ENCODE results near the gene SIGLEC15. TPM values are rescaled to one million over a fixed set of nuclear protein-coding genes. Genes with fewer than 3 reads are reported as not detected.
"Not testable (repeated sequence)": the region's sequence is repeated elsewhere in the genome, so short reads cannot be mapped to it uniquely, and the experiment has no call there.

Gene SIGLEC15
- total and polyA plus RNA-seq, 12 donors = 0.03 to 0.38 (median 0.20) TPM; not detected in 6

DNA sequence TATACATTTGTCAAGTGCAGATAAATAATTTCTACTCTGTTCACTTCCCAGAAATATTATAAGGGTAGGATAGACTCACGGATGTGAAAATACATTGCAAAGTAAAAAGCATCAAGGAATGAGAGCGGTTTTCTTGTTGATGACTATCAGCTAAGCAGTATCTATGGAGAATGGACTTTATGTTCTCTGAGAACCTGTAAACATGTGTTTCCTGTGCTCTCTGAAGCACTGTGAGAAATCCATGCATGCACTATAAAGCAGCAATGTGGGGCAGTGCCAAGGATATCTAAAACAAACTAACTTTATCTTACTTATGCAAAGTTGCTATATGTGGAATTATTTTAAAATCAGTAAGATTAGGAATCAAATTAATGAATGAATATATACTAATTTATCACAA, 4.4 kb upstream of the SIGLEC15 start:
- no peaks in the 10 kb centered on the region for H3K36me3 ChIP-seq
- TF ChIP-seq, protein P1, sequence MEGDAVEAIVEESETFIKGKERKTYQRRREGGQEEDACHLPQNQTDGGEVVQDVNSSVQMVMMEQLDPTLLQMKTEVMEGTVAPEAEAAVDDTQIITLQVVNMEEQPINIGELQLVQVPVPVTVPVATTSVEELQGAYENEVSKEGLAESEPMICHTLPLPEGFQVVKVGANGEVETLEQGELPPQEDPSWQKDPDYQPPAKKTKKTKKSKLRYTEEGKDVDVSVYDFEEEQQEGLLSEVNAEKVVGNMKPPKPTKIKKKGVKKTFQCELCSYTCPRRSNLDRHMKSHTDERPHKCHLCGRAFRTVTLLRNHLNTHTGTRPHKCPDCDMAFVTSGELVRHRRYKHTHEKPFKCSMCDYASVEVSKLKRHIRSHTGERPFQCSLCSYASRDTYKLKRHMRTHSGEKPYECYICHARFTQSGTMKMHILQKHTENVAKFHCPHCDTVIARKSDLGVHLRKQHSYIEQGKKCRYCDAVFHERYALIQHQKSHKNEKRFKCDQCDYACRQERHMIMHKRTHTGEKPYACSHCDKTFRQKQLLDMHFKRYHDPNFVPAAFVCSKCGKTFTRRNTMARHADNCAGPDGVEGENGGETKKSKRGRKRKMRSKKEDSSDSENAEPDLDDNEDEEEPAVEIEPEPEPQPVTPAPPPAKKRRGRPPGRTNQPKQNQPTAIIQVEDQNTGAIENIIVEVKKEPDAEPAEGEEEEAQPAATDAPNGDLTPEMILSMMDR (IDR thresholded peaks at IDR 0.05) = no peak
- 87 to 90% methylated on average over 2 of the region's 2 CpGs for WGBS, 2 donors
- H3K4me3 ChIP-seq = no peak overlapping the region
- peaks cover 0 to 9% (median 0%) of the 10 kb centered on the region in 9 donors for H3K4me1 ChIP-seq
- DNase-seq (no peak), ATAC-seq (no peak)
- no peak overlapping the region for H3K27ac ChIP-seq
- H3K27me3 ChIP-seq = no peaks in the 10 kb centered on the region
- intact Hi-C loops (cut with DNase I) = no loop called here
- H3K9me3 ChIP-seq = peaks cover 0 to 21% (median 0%) of the 10 kb centered on the region in 11 donors

DNA sequence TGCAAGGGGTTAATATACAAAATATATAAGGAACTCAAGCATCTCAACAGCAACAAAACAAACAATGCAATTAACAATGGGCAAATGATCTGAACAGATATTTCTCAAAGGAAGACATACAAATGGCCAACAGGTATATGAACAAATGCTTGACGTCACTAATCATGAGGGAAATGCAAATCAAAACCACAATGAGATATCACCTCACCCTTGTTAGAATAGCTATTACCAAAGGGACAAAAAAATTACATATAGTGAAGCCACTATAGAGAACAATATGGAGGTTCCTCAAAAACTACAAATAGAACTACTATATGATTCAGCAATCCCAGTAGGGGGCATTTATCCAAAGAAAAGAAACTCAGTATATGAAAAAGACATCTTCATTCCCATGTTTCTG, 3.8 kb upstream of the SIGLEC15 start:
- Histone ChIP-seq H3K27me3 (no peaks in the 10 kb centered on the region), H3K27ac (no peak overlapping the region), H3K36me3 (no peaks in the 10 kb centered on the region), H3K4me3 (no peak overlapping the region), H3K9me3 (peaks cover 0 to 19% (median 0%) of the 10 kb centered on the region in 11 donors), H3K4me1 (peaks cover 0 to 9% (median 0%) of the 10 kb centered on the region in 9 donors)
- no peak for DNase-seq
- ATAC-seq = no peak
- intact Hi-C loops (cut with DNase I) = no loop called here
- 84 to 85% methylated on average over 1 of the region's 1 CpG for WGBS, 2 donors
- TF ChIP-seq, protein P1 (IDR thresholded peaks at IDR 0.05) = no peak

DNA sequence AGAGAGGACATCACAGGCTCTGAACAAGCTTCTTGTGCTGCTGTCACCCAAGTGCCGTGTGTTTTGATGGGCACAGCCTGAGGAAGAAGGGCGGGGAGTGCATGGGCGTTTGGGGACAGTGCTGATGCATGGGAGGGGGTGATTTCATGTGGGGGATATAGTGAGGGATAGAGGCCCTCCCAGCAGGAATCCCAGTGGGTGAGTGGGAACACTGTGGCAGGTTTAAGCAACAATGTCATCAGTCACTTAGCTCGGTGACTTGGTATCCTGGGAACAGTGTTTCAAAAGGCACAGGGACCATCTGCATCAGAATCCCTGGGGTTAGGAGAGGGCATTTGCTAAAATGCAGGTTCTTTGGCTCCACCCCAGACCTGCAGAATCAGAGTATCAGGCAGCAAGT, 609 bp downstream of the SIGLEC15 start:
- Histone ChIP-seq H3K4me3 (no peak overlapping the region), H3K36me3 (no peaks in the 10 kb centered on the region), H3K4me1 (peaks cover 0 to 33% (median 4%) of the 10 kb centered on the region in 9 donors), H3K27me3 (peaks cover 0 to 4% (median 0%) of the 10 kb centered on the region in 7 donors), H3K27ac (no peak overlapping the region), H3K9me3 (peaks cover 0 to 8% (median 0%) of the 10 kb centered on the region in 11 donors)
- intact Hi-C loops (cut with DNase I) = no loop called here
- no peak for DNase-seq
- 88 to 91% methylated on average over 4 of the region's 4 CpGs for WGBS, 2 donors
- ATAC-seq = no peak
- TF ChIP-seq, protein P1 (IDR thresholded peaks at IDR 0.05) = no peak

DNA sequence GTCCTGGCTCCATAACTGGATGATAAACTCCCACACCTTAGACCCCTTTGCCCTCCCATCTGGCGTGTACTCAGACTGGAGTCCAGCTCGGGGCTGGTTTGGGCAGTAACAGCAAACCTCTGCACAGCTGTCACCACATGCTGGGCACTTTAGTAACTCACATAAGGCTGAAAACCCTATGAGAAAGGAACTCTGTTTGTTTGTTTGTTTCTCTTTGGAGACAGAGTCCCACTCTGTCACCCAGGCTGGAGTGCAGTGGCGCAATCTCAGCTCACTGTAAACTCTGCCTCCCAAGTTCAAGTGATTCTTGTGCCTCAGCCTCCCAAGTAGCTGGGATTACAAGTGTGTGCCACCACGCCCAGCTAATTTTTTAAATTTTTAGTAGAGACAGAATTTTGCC, 1.2 kb downstream of the SIGLEC15 start:
- WGBS, 2 donors = 92 to 94% methylated on average over 4 of the region's 4 CpGs
- H3K4me3 ChIP-seq; H3K27ac ChIP-seq; intact Hi-C loops (cut with DNase I); H3K36me3 ChIP-seq; H3K27me3 ChIP-seq; DNase-seq; ATAC-seq; H3K9me3 ChIP-seq: not testable (repeated sequence)
- H3K4me1 ChIP-seq = peaks cover 0 to 33% (median 4%) of the 10 kb centered on the region in 9 donors
